ENCODE data around the gene NAA60.

The NAA60 gene

GRCh38 chr16:3484318-3485096 is 41.0 kb downstream of the NAA60 start:
- TF ChIP-seq YY1 (IDR thresholded peaks at IDR 0.05; ENCODE audit: low read depth) (no peak), EGR1 (IDR thresholded peaks at IDR 0.05) (no peak), CEBPB (IDR thresholded peaks at IDR 0.05) (no peak), CREB1 (IDR thresholded peaks at IDR 0.05; ENCODE audit: low read depth) (no peak), TCF12 (IDR thresholded peaks at IDR 0.05; ENCODE audit: low read depth) (no peak), TAF1 (IDR thresholded peaks at IDR 0.05; ENCODE audit: low read depth) (no peak), EP300 (IDR thresholded peaks at IDR 0.05; ENCODE audit: borderline replicate concordance) (no peak)

GRCh38 chr16:3485097-3485745 is 41.7 kb downstream of the NAA60 start:
- TF ChIP-seq USF1 (IDR thresholded peaks at IDR 0.05): no peak
- no peak for TF ChIP-seq TAF1 (IDR thresholded peaks at IDR 0.05; ENCODE audit: low read depth)
- no peak for TF ChIP-seq CREB1 (IDR thresholded peaks at IDR 0.05; ENCODE audit: low read depth)
- no peak for TF ChIP-seq FOXM1 (IDR thresholded peaks at IDR 0.05; ENCODE audit: borderline replicate concordance, low read depth)
- no peak for TF ChIP-seq EGR1 (IDR thresholded peaks at IDR 0.05)
- no peak for TF ChIP-seq CEBPB (IDR thresholded peaks at IDR 0.05)
- no peak for TF ChIP-seq EP300 (IDR thresholded peaks at IDR 0.05; ENCODE audit: borderline replicate concordance)
- TF ChIP-seq REST (IDR thresholded peaks at IDR 0.05; ENCODE audit: low read depth): no peak
- no peak for TF ChIP-seq ZBTB7A (IDR thresholded peaks at IDR 0.05; ENCODE audit: low read depth)
- no peak for TF ChIP-seq MAX (IDR thresholded peaks at IDR 0.05)
- TF ChIP-seq TCF12 (IDR thresholded peaks at IDR 0.05; ENCODE audit: low read depth): no peak

GRCh38 chr16:3485821-3486505 is 42.5 kb downstream of the NAA60 start:
- no peak for TF ChIP-seq TEAD4 (IDR thresholded peaks at IDR 0.05)
- no peak for TF ChIP-seq FOXM1 (IDR thresholded peaks at IDR 0.05; ENCODE audit: borderline replicate concordance, low read depth)
- no peak for TF ChIP-seq CEBPB (IDR thresholded peaks at IDR 0.05)
- TF ChIP-seq MAX (IDR thresholded peaks at IDR 0.05): no peak
- no peak for TF ChIP-seq YY1 (IDR thresholded peaks at IDR 0.05; ENCODE audit: low read depth)
- TF ChIP-seq ZBTB7A (IDR thresholded peaks at IDR 0.05; ENCODE audit: low read depth): no peak

- no peak for TF ChIP-seq ZBTB7A (IDR thresholded peaks at IDR 0.05; ENCODE audit: low read depth)
- no peak for TF ChIP-seq RAD21 (IDR thresholded peaks at IDR 0.05; ENCODE audit: low read depth)
- TF ChIP-seq USF1 (IDR thresholded peaks at IDR 0.05): no peak
- no peak for TF ChIP-seq EP300 (IDR thresholded peaks at IDR 0.05; ENCODE audit: borderline replicate concordance)
- no peak for TF ChIP-seq CREB1 (IDR thresholded peaks at IDR 0.05; ENCODE audit: low read depth)
- no peak for TF ChIP-seq NFIC (IDR thresholded peaks at IDR 0.05)
- no peak for TF ChIP-seq YY1 (IDR thresholded peaks at IDR 0.05; ENCODE audit: low read depth)
- no peak for TF ChIP-seq REST (IDR thresholded peaks at IDR 0.05; ENCODE audit: low read depth)
- no peak for TF ChIP-seq TAF1 (IDR thresholded peaks at IDR 0.05; ENCODE audit: low read depth)
These were observed 43.2 kb downstream of the NAA60 start for GRCh38 chr16:3486506-3487215.
